Subcutaneous abdominal adipose tissue (tissue), 5 donors: ENCODE measurements around the gene NCF2.
"Not testable (repeated sequence)": the region's sequence is repeated elsewhere in the genome, so short reads cannot be mapped to it uniquely, and the experiment has no call there.

Source experiments
- H3K27ac ChIP-seq: one replicate; pipeline ENCODE4 v1.7.0; 2013; ENCODE audit warnings: low read depth, mild to moderate bottlenecking, inconsistent platforms, low read length, moderate library complexity
- H3K27me3 ChIP-seq, 5 donors: one replicate each; pipeline ENCODE4 v1.7.0; 2013; ENCODE audit warnings: low read length in 5 of 5, inconsistent platforms in 1 of 5; ENCODE audit not compliant: control insufficient read depth in 5 of 5, insufficient read depth in 4 of 5
- H3K36me3 ChIP-seq, 5 donors: one replicate each; pipeline ENCODE4 v1.7.0; 2013; ENCODE audit warnings: low read length in 5 of 5; ENCODE audit not compliant: control insufficient read depth in 5 of 5, insufficient read depth in 5 of 5
- H3K4me1 ChIP-seq, 5 donors: one replicate each; pipeline ENCODE4 v1.7.0; 2013; ENCODE audit warnings: low read length in 5 of 5, mild to moderate bottlenecking in 3 of 5, moderate library complexity in 1 of 5; ENCODE audit not compliant: control insufficient read depth in 5 of 5, insufficient read depth in 5 of 5
- H3K4me3 ChIP-seq, 5 donors: one replicate each; pipeline ENCODE4 v1.7.0; 2013; ENCODE audit warnings: low read length in 5 of 5, low read depth in 1 of 5
- H3K9ac ChIP-seq, 5 donors: one replicate each; pipeline ENCODE4 v1.7.0; 2013; ENCODE audit warnings: low read length in 5 of 5, mild to moderate bottlenecking in 4 of 5, moderate library complexity in 3 of 5
- H3K9me3 ChIP-seq, 5 donors: one replicate each; pipeline ENCODE4 v1.7.0; 2013; ENCODE audit warnings: low read length in 5 of 5; ENCODE audit not compliant: control insufficient read depth in 5 of 5
- donor health status: healthy.
- donor health status: healthy.
- donor health status: healthy.
- donor health status: healthy.
- donor health status: healthy.

NCF2 gene

DNA sequence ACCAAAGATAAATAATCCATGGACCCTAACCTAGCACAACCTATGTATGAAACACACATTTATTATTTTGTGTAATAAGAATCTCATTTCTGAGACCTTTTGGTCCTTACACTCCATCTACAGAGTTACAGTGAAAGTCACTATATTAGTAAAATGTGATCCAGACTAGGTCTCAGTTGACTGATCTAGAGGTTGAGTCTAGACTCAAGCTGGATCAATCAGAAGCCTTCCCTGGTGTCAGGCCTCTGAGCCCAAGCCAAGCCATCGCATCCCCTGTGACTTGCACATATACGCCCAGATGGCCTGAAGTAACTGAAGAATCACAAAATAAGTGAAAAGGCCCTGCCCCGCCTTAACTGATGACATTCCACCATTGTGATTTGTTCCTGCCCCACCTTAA lies 22.7 kb upstream of the NCF2 start:
- peaks cover 3 to 16% (median 14%) of the 10 kb centered on the region in 5 donors for H3K4me1 ChIP-seq
- H3K36me3 ChIP-seq, H3K27me3 ChIP-seq, H3K9me3 ChIP-seq, H3K9ac ChIP-seq, H3K27ac ChIP-seq, H3K4me3 ChIP-seq: not testable (repeated sequence)

DNA sequence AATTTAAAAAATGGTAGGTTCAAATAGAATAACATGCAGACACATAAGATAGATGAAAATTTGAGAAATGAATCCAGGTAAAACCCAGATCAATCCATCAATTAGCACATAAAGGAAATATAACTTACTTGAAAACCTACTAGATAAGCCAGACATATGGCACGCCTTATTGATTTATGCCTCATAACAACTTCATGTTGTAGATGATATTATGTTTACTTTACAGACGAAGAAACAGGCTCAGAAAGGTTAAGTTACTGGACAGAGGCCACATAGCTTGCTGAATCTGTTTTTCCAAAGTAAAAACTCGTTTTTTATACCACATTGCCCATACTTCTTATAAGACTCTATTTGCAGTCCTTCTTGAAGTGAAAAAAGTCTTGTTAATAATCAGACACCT lies 22.1 kb upstream of the NCF2 start:
- Histone ChIP-seq H3K9me3 (no peaks in the 10 kb centered on the region), H3K4me1 (peaks cover 3 to 17% (median 14%) of the 10 kb centered on the region in 5 donors), H3K36me3 (no peaks in the 10 kb centered on the region), H3K27me3 (no peaks in the 10 kb centered on the region), H3K27ac (no peak overlapping the region), H3K4me3 (no peak overlapping the region), H3K9ac (no peak overlapping the region)

- no peaks in the 10 kb centered on the region for H3K36me3 ChIP-seq
- H3K9me3 ChIP-seq: no peaks in the 10 kb centered on the region
- H3K9ac ChIP-seq: no peak overlapping the region
- H3K4me3 ChIP-seq: no peak overlapping the region
- H3K27me3 ChIP-seq: no peaks in the 10 kb centered on the region
- H3K4me1 ChIP-seq: peaks cover 3 to 20% (median 14%) of the 10 kb centered on the region in 5 donors
- no peak overlapping the region for H3K27ac ChIP-seq
Measured at GRCh38 chr1:183611021-183611420, 20.8 kb upstream of the NCF2 start.

DNA sequence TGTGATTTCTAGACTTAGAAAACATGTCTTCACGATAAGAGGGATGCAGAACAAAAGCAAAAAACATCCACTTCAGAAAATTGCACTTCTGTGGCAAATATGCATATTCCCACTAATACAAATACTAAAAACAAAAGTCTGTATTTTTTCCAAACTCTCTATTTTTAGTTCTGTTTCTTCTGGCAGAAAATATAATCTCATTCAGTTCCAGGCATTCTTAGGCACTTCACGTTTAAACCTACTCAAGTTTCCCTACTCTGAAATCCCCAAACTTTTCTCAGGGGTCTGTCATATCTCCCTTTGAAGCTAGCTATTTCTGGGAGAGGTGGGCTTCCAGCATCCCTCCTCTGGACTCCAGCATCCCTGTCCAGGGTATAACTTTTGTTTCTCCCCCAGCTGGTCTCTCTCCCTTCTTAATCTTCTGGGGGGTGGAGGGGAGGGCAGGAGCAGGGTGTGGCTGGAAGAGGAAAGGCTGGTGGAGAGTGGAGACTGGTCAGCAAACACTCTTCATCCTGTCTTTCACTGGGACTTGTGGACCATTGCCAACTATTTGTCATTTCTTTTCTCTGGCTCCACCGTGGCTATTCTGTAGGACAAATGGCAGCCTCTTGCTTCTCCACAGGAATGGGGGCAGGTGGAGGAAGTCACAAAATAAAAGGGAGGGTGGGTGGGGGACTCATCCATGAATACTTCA lies 19.6 kb upstream of the NCF2 start:
- Histone ChIP-seq H3K27ac (peak overlapping the region; percentile 50), H3K27me3 (no peaks in the 10 kb centered on the region), H3K36me3 (no peaks in the 10 kb centered on the region), H3K4me3 (peak overlapping the region in 1 of 5 donors; percentile 4), H3K9ac (peak overlapping the region in 1 of 5 donors; percentile 28), H3K4me1 (peaks cover 3 to 20% (median 14%) of the 10 kb centered on the region in 5 donors), H3K9me3 (no peaks in the 10 kb centered on the region)

- no peaks in the 10 kb centered on the region for H3K27me3 ChIP-seq
- no peaks in the 10 kb centered on the region for H3K9me3 ChIP-seq
- no peaks in the 10 kb centered on the region for H3K36me3 ChIP-seq
- peaks cover 3 to 24% (median 14%) of the 10 kb centered on the region in 5 donors for H3K4me1 ChIP-seq
- H3K4me3 ChIP-seq: peak overlapping the region in 1 of 5 donors; percentile 4
- peak overlapping the region; percentile 50 for H3K27ac ChIP-seq
- H3K9ac ChIP-seq: peak overlapping the region in 1 of 5 donors; percentile 28
Measured at GRCh38 chr1:183609313-183609712, 19.1 kb upstream of the NCF2 start.

GRCh38 chr1:183607322-183607980 lies 17.2 kb upstream of the NCF2 start:
- Histone ChIP-seq H3K36me3 (no peaks in the 10 kb centered on the region), H3K27ac (no peak overlapping the region), H3K9ac (no peak overlapping the region), H3K27me3 (peaks cover 0 to 4% (median 0%) of the 10 kb centered on the region in 5 donors), H3K4me3 (no peak overlapping the region), H3K9me3 (no peaks in the 10 kb centered on the region), H3K4me1 (peaks cover 5 to 31% (median 14%) of the 10 kb centered on the region in 5 donors)

GRCh38 chr1:183605904-183606303 lies 15.6 kb upstream of the NCF2 start:
- peaks cover 0 to 4% (median 0%) of the 10 kb centered on the region in 5 donors for H3K27me3 ChIP-seq
- no peak overlapping the region for H3K9ac ChIP-seq
- H3K9me3 ChIP-seq: no peaks in the 10 kb centered on the region
- no peak overlapping the region for H3K4me3 ChIP-seq
- no peaks in the 10 kb centered on the region for H3K36me3 ChIP-seq
- no peak overlapping the region for H3K27ac ChIP-seq
- H3K4me1 ChIP-seq: peaks cover 5 to 31% (median 14%) of the 10 kb centered on the region in 5 donors

GRCh38 chr1:183604815-183605214 lies 14.6 kb upstream of the NCF2 start:
- Histone ChIP-seq H3K9ac (no peak overlapping the region), H3K4me1 (peaks cover 2 to 27% (median 14%) of the 10 kb centered on the region in 5 donors), H3K27me3 (peaks cover 0 to 4% (median 0%) of the 10 kb centered on the region in 5 donors), H3K36me3 (no peaks in the 10 kb centered on the region), H3K27ac (no peak overlapping the region), H3K4me3 (peak overlapping the region in 1 of 5 donors; percentile 21), H3K9me3 (no peaks in the 10 kb centered on the region)

- peaks cover 0 to 4% (median 0%) of the 10 kb centered on the region in 5 donors for H3K27me3 ChIP-seq
- H3K4me3 ChIP-seq: peak overlapping the region in 1 of 5 donors; percentile 21
- H3K4me1 ChIP-seq: peaks cover 1 to 22% (median 9%) of the 10 kb centered on the region in 5 donors
- no peaks in the 10 kb centered on the region for H3K9me3 ChIP-seq
- no peak overlapping the region for H3K27ac ChIP-seq
- H3K9ac ChIP-seq: no peak overlapping the region
- no peaks in the 10 kb centered on the region for H3K36me3 ChIP-seq
Measured at GRCh38 chr1:183604038-183604808, 14.0 kb upstream of the NCF2 start.

DNA sequence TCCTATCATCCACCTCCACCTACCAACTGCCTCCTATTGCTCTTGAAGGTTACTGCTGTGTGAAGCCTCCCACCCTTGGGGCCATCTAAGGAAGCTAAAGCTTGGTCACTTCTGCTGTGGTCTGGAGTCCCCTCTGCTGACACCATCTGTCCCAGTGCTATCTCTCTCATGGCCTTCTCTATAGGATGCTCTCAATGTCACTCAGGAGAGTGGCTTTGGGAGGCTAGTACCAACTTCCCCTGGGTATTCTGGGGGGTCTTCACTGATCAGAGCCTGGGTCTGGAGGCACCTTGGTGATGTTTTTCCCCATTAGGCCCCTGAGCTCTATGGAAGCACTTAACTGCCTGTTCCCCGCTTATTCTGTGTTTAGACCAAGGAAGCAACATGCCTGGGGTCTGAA lies 12.3 kb upstream of the NCF2 start:
- Histone ChIP-seq H3K9ac (no peak overlapping the region), H3K36me3 (no peaks in the 10 kb centered on the region), H3K27me3 (peaks cover 0 to 4% (median 0%) of the 10 kb centered on the region in 5 donors), H3K4me1 (peaks cover 1 to 25% (median 14%) of the 10 kb centered on the region in 5 donors), H3K27ac (no peak overlapping the region), H3K4me3 (no peak overlapping the region), H3K9me3 (no peaks in the 10 kb centered on the region)
